Stimulated activated CD8-positive, alpha-beta memory T cell treated with anti-CD3 and anti-CD28 coated beads, Interleukin-2, amount 100 ng/mL, for 48 hours (primary cell): Measurements from ENCODE around the gene CAPN2.
"Not testable (repeated sequence)": the region's sequence is repeated elsewhere in the genome, so short reads cannot be mapped to it uniquely, and the experiment has no call there.

Experiments used
- DNase-seq, 2 donors: peaks; one replicate each; pipeline ENCODE4 v3.0.0-alpha.2; 2020; ENCODE audit warnings: low read depth in 2 of 2

Gene CAPN2

GRCh38 chr1:223739366-223740037 lies 27.2 kb downstream of the CAPN2 start:
- no peak for DNase-seq

GRCh38 chr1:223740038-223740736 lies 27.8 kb downstream of the CAPN2 start:
- not testable (repeated sequence) for DNase-seq

GRCh38 chr1:223741861-223742260 lies 29.5 kb downstream of the CAPN2 start:
- DNase-seq = no peak

GRCh38 chr1:223742856-223743517 lies 30.6 kb downstream of the CAPN2 start:
- DNase-seq = no peak

- DNase-seq = no peak
Observed at GRCh38 chr1:223745731-223746130, 33.4 kb downstream of the CAPN2 start.

GRCh38 chr1:223747838-223748335 lies 35.5 kb downstream of the CAPN2 start:
- DNase-seq = no peak

GRCh38 chr1:223748405-223748772 lies 36.0 kb downstream of the CAPN2 start:
- DNase-seq = no peak

- DNase-seq = peak; percentile 36 to 45
Observed at GRCh38 chr1:223748773-223749733, 36.7 kb downstream of the CAPN2 start.

GRCh38 chr1:223750730-223751570 lies 38.6 kb downstream of the CAPN2 start:
- no peak for DNase-seq

- DNase-seq = no peak
Observed at GRCh38 chr1:223751696-223752095, 39.4 kb downstream of the CAPN2 start.

GRCh38 chr1:223752721-223753515 lies 40.6 kb downstream of the CAPN2 start:
- DNase-seq = no peak

GRCh38 chr1:223754681-223755431 lies 42.5 kb downstream of the CAPN2 start:
- no peak for DNase-seq

GRCh38 chr1:223755432-223755792 lies 43.1 kb downstream of the CAPN2 start:
- no peak for DNase-seq

GRCh38 chr1:223755992-223756775 lies 43.8 kb downstream of the CAPN2 start:
- DNase-seq = no peak

- DNase-seq = no peak
Observed at GRCh38 chr1:223756806-223757700, 44.7 kb downstream of the CAPN2 start.

- no peak for DNase-seq
Observed at GRCh38 chr1:223758734-223759133, 46.4 kb downstream of the CAPN2 start.

GRCh38 chr1:223759273-223759672 lies 46.9 kb downstream of the CAPN2 start:
- no peak for DNase-seq
